Measurements from ENCODE around the gene ASB15. TPM values are rescaled to one million over a fixed set of nuclear protein-coding genes. Genes with fewer than 3 reads are reported as not detected.

The ASB15 gene
- total and polyA plus RNA-seq, 2 donors (not counting 3 experiments of a cell fraction or from before 2014, with no cell fraction given), result not detected

GRCh38 chr7:123599766-123600165, 1.9 kb upstream of the ASB15 start:
- H3K9ac ChIP-seq (replicated peaks; ENCODE audit: extremely low read depth, insufficient read depth, low read length), result no peak overlapping the region
- TF ChIP-seq CTCF (IDR thresholded peaks at IDR 0.05; ENCODE audit: extremely low read depth in 1 of 2, insufficient read depth in 1 of 2, low read depth in 1 of 2, low read length in 2 of 2) (no peak), MYC (IDR thresholded peaks at IDR 0.05; ENCODE audit: low read depth, low read length) (no peak), EZH2 (IDR thresholded peaks at IDR 0.05; ENCODE audit: borderline replicate concordance, low read depth, low read length, severe bottlenecking) (no peak), FOS (IDR thresholded peaks at IDR 0.05; ENCODE audit: borderline replicate concordance, insufficient read depth, low read length) (no peak)
- CTCF ChIA-PET, result interaction anchor here (0.7 to 1.6 kb wide), 2 partner anchors 14 to 19 kb away, joined by 3 to 4 read pairs; no protein-coding TSS in a partner anchor
- dilution Hi-C loops (cut with MboI; ENCODE audit: extremely low pct_ligation_motif_present, low sequenced_read_pairs) (no loop called here), intact Hi-C loops (cut with micrococcal nuclease) (no loop called here)
- H3K9me1 ChIP-seq (replicated peaks; ENCODE audit: control insufficient read depth, extremely low read depth, insufficient read depth, low read length), result no peaks in the 10 kb centered on the region
- no peak overlapping the region for H2AFZ ChIP-seq (ENCODE audit: low read depth, low read length)
- no TSS peak for BruUV-seq (replicated peaks)
- H3K4me2 ChIP-seq (ENCODE audit: insufficient read depth, low read length), result no peak overlapping the region
- FAIRE-seq, result no peak
- no peaks in the 10 kb centered on the region for H3K36me3 ChIP-seq (ENCODE audit: control insufficient read depth in 2 of 2, extremely low read depth in 1 of 2, insufficient read depth in 2 of 2, low read length in 2 of 2)
- H3K4me3 ChIP-seq (replicated peaks in 1 of 3; ENCODE audit: insufficient read depth in 1 of 3, low read depth in 1 of 3, low read length in 3 of 3), result no peak overlapping the region
- no peaks in the 10 kb centered on the region for H3K27me3 ChIP-seq (ENCODE audit: control insufficient read depth in 2 of 2, insufficient read depth in 2 of 2, low read length in 2 of 2)
- H3K4me1 ChIP-seq (ENCODE audit: control insufficient read depth, extremely low read depth, insufficient read depth, low read length), result no peaks in the 10 kb centered on the region
- no peaks in the 10 kb centered on the region for H4K20me1 ChIP-seq (replicated peaks; ENCODE audit: control insufficient read depth, extremely low read depth, insufficient read depth, low read length)
- H3K27ac ChIP-seq (ENCODE audit: insufficient read depth, low read depth, low read length), result no peak overlapping the region
- POLR2A ChIA-PET, result no interaction called here
- no peak for DNase-seq (ENCODE audit: low read depth, low spot score)
- H3K79me2 ChIP-seq (ENCODE audit: control insufficient read depth, insufficient read depth, low read length), result no peaks in the 10 kb centered on the region
- H3K9me3 ChIP-seq (replicated peaks; ENCODE audit: control insufficient read depth, insufficient read depth, low read length), result no peaks in the 10 kb centered on the region

- Histone ChIP-seq H3K27ac (ENCODE audit: insufficient read depth, low read depth, low read length) (no peak overlapping the region), H3K9ac (replicated peaks; ENCODE audit: extremely low read depth, insufficient read depth, low read length) (no peak overlapping the region), H3K79me2 (ENCODE audit: control insufficient read depth, insufficient read depth, low read length) (no peaks in the 10 kb centered on the region), H3K4me1 (ENCODE audit: control insufficient read depth, extremely low read depth, insufficient read depth, low read length) (no peaks in the 10 kb centered on the region), H3K36me3 (ENCODE audit: control insufficient read depth in 2 of 2, extremely low read depth in 1 of 2, insufficient read depth in 2 of 2, low read length in 2 of 2) (no peaks in the 10 kb centered on the region), H3K9me3 (replicated peaks; ENCODE audit: control insufficient read depth, insufficient read depth, low read length) (no peaks in the 10 kb centered on the region), H3K4me2 (ENCODE audit: insufficient read depth, low read length) (no peak overlapping the region), H4K20me1 (replicated peaks; ENCODE audit: control insufficient read depth, extremely low read depth, insufficient read depth, low read length) (no peaks in the 10 kb centered on the region), H3K9me1 (replicated peaks; ENCODE audit: control insufficient read depth, extremely low read depth, insufficient read depth, low read length) (no peaks in the 10 kb centered on the region), H3K4me3 (replicated peaks in 1 of 3; ENCODE audit: insufficient read depth in 1 of 3, low read depth in 1 of 3, low read length in 3 of 3) (no peak overlapping the region), H3K27me3 (ENCODE audit: control insufficient read depth in 2 of 2, insufficient read depth in 2 of 2, low read length in 2 of 2) (no peaks in the 10 kb centered on the region), H2AFZ (ENCODE audit: low read depth, low read length) (no peak overlapping the region)
- ChIA-PET POLR2A (no interaction called here), CTCF (interaction anchor here (1.6 kb wide), 1 partner anchor 15 kb away, joined by 4 read pairs; no protein-coding TSS in a partner anchor)
- FAIRE-seq (no peak), DNase-seq (ENCODE audit: low read depth, low spot score) (no peak)
- dilution Hi-C loops (cut with MboI; ENCODE audit: extremely low pct_ligation_motif_present, low sequenced_read_pairs), result no loop called here
- intact Hi-C loops (cut with micrococcal nuclease), result no loop called here
- no TSS peak for BruUV-seq (replicated peaks)
- TF ChIP-seq, protein P1, sequence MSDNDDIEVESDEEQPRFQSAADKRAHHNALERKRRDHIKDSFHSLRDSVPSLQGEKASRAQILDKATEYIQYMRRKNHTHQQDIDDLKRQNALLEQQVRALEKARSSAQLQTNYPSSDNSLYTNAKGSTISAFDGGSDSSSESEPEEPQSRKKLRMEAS (IDR thresholded peaks at IDR 0.05; ENCODE audit: insufficient read depth, insufficient read length), result no peak
- TF ChIP-seq CTCF (IDR thresholded peaks at IDR 0.05; ENCODE audit: extremely low read depth in 1 of 2, insufficient read depth in 1 of 2, low read depth in 1 of 2, low read length in 2 of 2), result no peak
- TF ChIP-seq FOS (IDR thresholded peaks at IDR 0.05; ENCODE audit: borderline replicate concordance, insufficient read depth, low read length), result no peak
- TF ChIP-seq JUN (IDR thresholded peaks at IDR 0.05; ENCODE audit: borderline replicate concordance, insufficient read depth, insufficient read length, low read depth), result no peak
- no peak for TF ChIP-seq EZH2 (IDR thresholded peaks at IDR 0.05; ENCODE audit: borderline replicate concordance, low read depth, low read length, severe bottlenecking)
- TF ChIP-seq MYC (IDR thresholded peaks at IDR 0.05; ENCODE audit: low read depth, low read length), result no peak
- no peak for TF ChIP-seq POLR2A (IDR thresholded peaks at IDR 0.05; ENCODE audit: low read depth, low read length)
- TF ChIP-seq GATA2 (IDR thresholded peaks at IDR 0.05; ENCODE audit: insufficient read depth, insufficient read length, low read depth, low read length), result no peak
- no peak for TF ChIP-seq POLR2AphosphoS5 (IDR thresholded peaks at IDR 0.05; ENCODE audit: insufficient read depth, low read depth, low read length)
These were observed 745 bp upstream of the ASB15 start for GRCh38 chr7:123600876-123601275.

All from endothelial cell of umbilical vein (primary cell).